SK-N-SH (cell line): ENCODE results near the gene CAMK2N2. TPM values are rescaled to one million over a fixed set of nuclear protein-coding genes. Genes with fewer than 3 reads are reported as not detected.

Experiments
- CTCF ChIA-PET: fragments of 300-600, 350-600 bp; formaldehyde crosslinking; extraction: SDS; loops from one replicate; lab custom pipeline; 2021; lab: Yijun Ruan, JAX
- POLR2A ChIA-PET: fragments of 350-600 bp; sonication (Branson Sonifier 250); formaldehyde crosslinking; extraction: SDS; loops from one replicate; lab custom pipeline; 2020; ENCODE audit warnings: antibody characterized with exemption, inconsistent platforms; lab: Yijun Ruan, JAX
- DNase-seq: peaks from one replicate; pipeline ENCODE4 v3.0.0; 2012
- H2AFZ ChIP-seq: fragments of 200-600 bp; sonication (generic); 2 replicates; pipeline ENCODE4 v1.8.1; 2016; ENCODE audit warnings: antibody characterized with exemption, mild to moderate bottlenecking, low read depth
- H3F3A ChIP-seq: fragments of 200-600 bp; sonication (generic); replicated peaks from 2 replicates; pipeline ENCODE3; 2016; ENCODE audit warnings: antibody characterized with exemption, mild to moderate bottlenecking; ENCODE audit not compliant: insufficient read depth
- H3K27ac ChIP-seq, 2 experiments: fragments of 200-500 bp in 1 of 2; fragments of 200-600 bp in 1 of 2; sonication (Bioruptor generic) in 1 of 2; sonication (generic), shearing (Covaris generic) in 1 of 2; 2 replicates each; pipeline versions ENCODE4 v1.5.1 to v1.6.1; 2014 to 2016; ENCODE audit warnings: low read depth in 2 of 2, inconsistent platforms in 1 of 2, low read length in 1 of 2, mild to moderate bottlenecking in 1 of 2, mixed read lengths in 1 of 2
- H3K27me3 ChIP-seq: fragments of 200-600 bp; sonication (generic), shearing (Covaris generic); 2 replicates; pipeline ENCODE4 v1.6.1; 2016; ENCODE audit warnings: mixed run types; ENCODE audit not compliant: insufficient read depth
- H3K36me3 ChIP-seq, 2 experiments: fragments of 200-500 bp in 1 of 2; fragments of 200-600 bp in 1 of 2; sonication (Bioruptor generic) in 1 of 2; sonication (generic) in 1 of 2; replicated peaks in 1 of 2; 2 replicates each; pipeline versions ENCODE3 to v1.5.1; 2014 to 2016; ENCODE audit warnings: low read length in 1 of 2, mild to moderate bottlenecking in 1 of 2; ENCODE audit not compliant: insufficient read depth in 2 of 2, control insufficient read depth in 1 of 2
- H3K4me1 ChIP-seq, 2 experiments: fragments of 200-500 bp in 1 of 2; fragments of 200-600 bp in 1 of 2; sonication (Bioruptor generic) in 1 of 2; sonication (generic), shearing (Covaris generic) in 1 of 2; 2 replicates each; pipeline versions ENCODE4 v1.5.1 to v1.6.1; 2014 to 2016; ENCODE audit warnings: low read depth in 1 of 2, low read length in 1 of 2, mixed run types in 1 of 2; ENCODE audit not compliant: insufficient read depth in 2 of 2, control insufficient read depth in 1 of 2
- H3K4me2 ChIP-seq: fragments of 200-600 bp; sonication (generic), shearing (Covaris generic); 2 replicates; pipeline ENCODE4 v1.6.1; 2017; ENCODE audit warnings: mixed run types
- H3K4me3 ChIP-seq, 2 experiments: fragments of 200-500 bp in 1 of 2; fragments of 200-600 bp in 1 of 2; sonication (Bioruptor generic) in 1 of 2; sonication (generic), shearing (Covaris generic) in 1 of 2; 2 replicates each; pipeline versions ENCODE4 v1.5.1 to v1.8.1; 2014 to 2016; ENCODE audit warnings: low read depth in 2 of 2, inconsistent platforms in 1 of 2, low read length in 1 of 2, mild to moderate bottlenecking in 1 of 2, mixed read lengths in 1 of 2, moderate library complexity in 1 of 2
- H3K79me2 ChIP-seq: fragments of 200-600 bp; sonication (generic); 2 replicates; pipeline ENCODE4 v1.8.1; 2017; ENCODE audit warnings: mild to moderate bottlenecking; ENCODE audit not compliant: insufficient read depth
- H3K9ac ChIP-seq: fragments of 200-600 bp; sonication (generic); 2 replicates; pipeline ENCODE4 v1.6.1; 2017; ENCODE audit warnings: mixed run types
- H3K9me2 ChIP-seq: fragments of 200-600 bp; sonication (generic); 2 replicates; pipeline ENCODE4 v1.6.1; 2017; ENCODE audit warnings: mixed run types
- H3K9me3 ChIP-seq: fragments of 200-600 bp; sonication (generic); 2 replicates; pipeline ENCODE4 v1.6.1; 2017; ENCODE audit warnings: mixed run types, mild to moderate bottlenecking, moderate library complexity
- H4K20me1 ChIP-seq: fragments of 200-600 bp; sonication (generic); 2 replicates; pipeline ENCODE4 v1.6.1; 2017; ENCODE audit warnings: mild to moderate bottlenecking, mixed run types; ENCODE audit not compliant: insufficient read depth
- CHD2 ChIP-seq: fragments of 150-350 bp; IDR thresholded peaks from 2 replicates; pipeline ENCODE4 v1.6.1; 2018; ENCODE audit warnings: low read length; ENCODE audit not compliant: partially characterized antibody
- ELF1 ChIP-seq: IDR thresholded peaks from 2 replicates; pipeline ENCODE4 v1.4.0; 2012
- EZH2phosphoT487 ChIP-seq: fragments of 200-600 bp; sonication (generic); IDR thresholded peaks from 2 replicates; pipeline ENCODE4 v1.6.1; 2017; ENCODE audit warnings: low read depth, mixed run types, mild to moderate bottlenecking, antibody characterized with exemption, moderate library complexity, borderline replicate concordance
- GATA2 ChIP-seq: sonication (generic); formaldehyde crosslinking; IDR thresholded peaks from 2 replicates; pipeline ENCODE4 v1.5.0; 2020; ENCODE audit warnings: mild to moderate bottlenecking, missing genetic modification reagents
- JUND ChIP-seq: IDR thresholded peaks from 2 replicates; pipeline ENCODE4 v1.4.0; 2012
- MEF2A ChIP-seq: IDR thresholded peaks from 2 replicates; pipeline ENCODE4 v1.4.0; 2012; ENCODE audit warnings: low read depth, borderline replicate concordance
- MXI1 ChIP-seq: IDR thresholded peaks from 2 replicates; pipeline ENCODE4 v1.6.1; 2012; ENCODE audit warnings: mild to moderate bottlenecking, low read depth, low read length, improper control_type of control experiment
- NFIC ChIP-seq: IDR thresholded peaks from 2 replicates; pipeline ENCODE4 v1.4.0; 2012; ENCODE audit warnings: borderline replicate concordance
- NRF1 ChIP-seq: IDR thresholded peaks from 2 replicates; pipeline ENCODE4 v1.6.1; 2012; ENCODE audit warnings: low read depth, mild to moderate bottlenecking, low read length
- RCOR1 ChIP-seq: fragments of 150-350 bp; IDR thresholded peaks from 2 replicates; pipeline ENCODE4 v1.6.1; 2017; ENCODE audit warnings: antibody characterized with exemption, low read length
- RFX5 ChIP-seq: IDR thresholded peaks from 2 replicates; pipeline ENCODE4 v1.6.1; 2012; ENCODE audit warnings: mild to moderate bottlenecking, improper control_type of control experiment, low read length
- RXRA ChIP-seq: IDR thresholded peaks from 2 replicates; pipeline ENCODE4 v1.4.0; 2012; ENCODE audit warnings: low read depth, mild to moderate bottlenecking, borderline replicate concordance
- SMC3 ChIP-seq: IDR thresholded peaks from 2 replicates; pipeline ENCODE4 v1.6.1; 2012; ENCODE audit warnings: low read depth, low read length, improper control_type of control experiment
- TEAD4 ChIP-seq: IDR thresholded peaks from 2 replicates; pipeline ENCODE4 v1.4.0; 2012; ENCODE audit warnings: mild to moderate bottlenecking, borderline replicate concordance; ENCODE audit not compliant: insufficient read depth
- WGBS: methylation state at CpG from one replicate; pipeline ENCODE4 v1.1.6; 2017; ENCODE audit warnings: low lambda C conversion rate; 5-methylcytosine and 5-hydroxymethylcytosine counted together
- polyA plus RNA-seq, 3 experiments: library from polyadenylated mRNA; depleted of rRNA; stranded (reverse); fragments of >200 nt; gene quantifications; 2 replicates each; pipeline ENCODE4 v1.2.3, GENCODE V29; 2012
- TF ChIP-seq, protein P1 (sequence below): IDR thresholded peaks from 2 replicates; pipeline ENCODE4 v1.4.0; 2012; ENCODE audit warnings: low read depth
- TF ChIP-seq, protein P2 (sequence below): IDR thresholded peaks from 2 replicates; pipeline ENCODE4 v1.4.0; 2012; ENCODE audit warnings: low read depth, borderline replicate concordance
- TF ChIP-seq, protein P3 (sequence below): fragments of 150-350 bp; IDR thresholded peaks from 2 replicates; pipeline ENCODE4 v1.6.1; 2017; ENCODE audit warnings: antibody characterized with exemption, low read length, low read depth, borderline replicate concordance
- TF ChIP-seq, protein P4 (sequence below): fragments of 200-600 bp; sonication (generic); IDR thresholded peaks from 2 replicates; pipeline ENCODE4 v1.6.1; 2017; ENCODE audit warnings: antibody characterized with exemption, mild to moderate bottlenecking, moderate library complexity
- TF ChIP-seq, protein P5 (sequence below): IDR thresholded peaks from 2 replicates; pipeline ENCODE4 v1.4.0; 2012; ENCODE audit warnings: low read depth, borderline replicate concordance
- TF ChIP-seq, protein P6 (sequence below): IDR thresholded peaks from 2 replicates; pipeline ENCODE4; 2012

Gene CAMK2N2
- polyA plus RNA-seq, 1 of the 3 experiments (the other 2 are of a cell fraction) = 2.2 TPM

DNA sequence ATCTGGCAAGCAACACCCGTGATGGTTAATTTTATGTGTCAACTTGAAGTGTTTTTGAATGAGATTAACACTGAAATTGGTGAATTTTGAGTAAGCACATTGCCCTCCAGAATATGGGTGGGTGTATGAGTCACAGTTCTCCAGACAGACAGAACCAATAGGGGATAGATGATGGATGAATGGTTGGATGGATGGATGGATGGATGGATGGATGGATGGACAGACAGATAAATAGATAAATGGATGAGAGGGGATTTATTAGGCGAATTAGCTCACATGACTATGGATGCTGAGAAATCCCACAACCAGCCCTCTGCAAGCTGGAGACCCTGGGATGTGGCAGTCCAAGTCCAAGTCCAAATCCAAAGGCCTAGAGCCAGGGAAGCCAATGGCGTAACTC lies 37.4 kb downstream of the CAMK2N2 start:
- no peak overlapping the region for H2AFZ ChIP-seq
- WGBS = 56% methylated on average over 3 of the region's 3 CpGs
- CTCF ChIA-PET = interaction anchor here (1.3 kb wide), 1 partner anchor 26 kb away, joined by 3 read pairs; the partner anchor contains the start of gene EEF1AKMT4
- no peak overlapping the region for H3K27ac ChIP-seq
- peaks cover 0 to 3% of the 10 kb centered on the region in 2 experiments; a peak in 1 of 4 replicates for H3K4me1 ChIP-seq
- no peak overlapping the region for H3K4me2 ChIP-seq
- no peaks in the 10 kb centered on the region for H3F3A ChIP-seq
- H3K9ac ChIP-seq = no peak overlapping the region
- H3K9me2 ChIP-seq = no peaks in the 10 kb centered on the region
- H3K79me2 ChIP-seq = no peaks in the 10 kb centered on the region
- no peaks in the 10 kb centered on the region for H3K9me3 ChIP-seq
- H3K36me3 ChIP-seq = no peaks in the 10 kb centered on the region
- no peak overlapping the region for H3K4me3 ChIP-seq
- POLR2A ChIA-PET = no interaction called here
- TF ChIP-seq EZH2phosphoT487 = no peak
- no peak for TF ChIP-seq JUND
- no peak for TF ChIP-seq RCOR1
- TF ChIP-seq, protein P1, sequence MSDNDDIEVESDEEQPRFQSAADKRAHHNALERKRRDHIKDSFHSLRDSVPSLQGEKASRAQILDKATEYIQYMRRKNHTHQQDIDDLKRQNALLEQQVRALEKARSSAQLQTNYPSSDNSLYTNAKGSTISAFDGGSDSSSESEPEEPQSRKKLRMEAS = no peak
- no peak for TF ChIP-seq GATA2 (CRISPR knock-in tag)
- TF ChIP-seq, protein P2, sequence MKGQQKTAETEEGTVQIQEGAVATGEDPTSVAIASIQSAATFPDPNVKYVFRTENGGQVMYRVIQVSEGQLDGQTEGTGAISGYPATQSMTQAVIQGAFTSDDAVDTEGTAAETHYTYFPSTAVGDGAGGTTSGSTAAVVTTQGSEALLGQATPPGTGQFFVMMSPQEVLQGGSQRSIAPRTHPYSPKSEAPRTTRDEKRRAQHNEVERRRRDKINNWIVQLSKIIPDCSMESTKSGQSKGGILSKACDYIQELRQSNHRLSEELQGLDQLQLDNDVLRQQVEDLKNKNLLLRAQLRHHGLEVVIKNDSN = no peak
- no peak for TF ChIP-seq MXI1
- TF ChIP-seq SMC3 = no peak
- TF ChIP-seq TEAD4 = no peak
- TF ChIP-seq, protein P3, sequence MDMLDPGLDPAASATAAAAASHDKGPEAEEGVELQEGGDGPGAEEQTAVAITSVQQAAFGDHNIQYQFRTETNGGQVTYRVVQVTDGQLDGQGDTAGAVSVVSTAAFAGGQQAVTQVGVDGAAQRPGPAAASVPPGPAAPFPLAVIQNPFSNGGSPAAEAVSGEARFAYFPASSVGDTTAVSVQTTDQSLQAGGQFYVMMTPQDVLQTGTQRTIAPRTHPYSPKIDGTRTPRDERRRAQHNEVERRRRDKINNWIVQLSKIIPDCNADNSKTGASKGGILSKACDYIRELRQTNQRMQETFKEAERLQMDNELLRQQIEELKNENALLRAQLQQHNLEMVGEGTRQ = no peak
- TF ChIP-seq ELF1 = no peak
- TF ChIP-seq NRF1 = no peak
- DNase-seq = no peak
- H4K20me1 ChIP-seq = no peaks in the 10 kb centered on the region
- H3K27me3 ChIP-seq = no peaks in the 10 kb centered on the region; the same call in 1 of the 2 replicates

DNA sequence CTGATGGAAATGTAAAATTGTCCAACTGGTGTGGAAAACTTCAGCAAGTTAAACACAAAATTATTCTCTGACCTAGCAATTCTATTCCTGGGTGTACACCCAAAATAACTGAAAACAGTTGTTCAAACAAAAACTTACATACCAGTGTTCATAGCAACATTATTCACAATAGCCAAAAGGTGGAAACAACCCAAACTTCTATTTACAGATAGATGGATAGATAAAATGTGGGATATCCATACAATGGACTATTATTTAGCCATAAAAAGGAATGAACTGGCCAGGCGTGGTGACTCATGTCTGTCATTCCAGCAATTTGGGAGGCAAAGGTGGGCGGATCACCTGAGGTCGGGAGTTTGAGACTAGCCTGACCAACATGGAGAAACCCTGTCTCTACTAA lies 38.8 kb downstream of the CAMK2N2 start:
- Histone ChIP-seq H3K9me2 (no peaks in the 10 kb centered on the region), H3K9me3 (no peaks in the 10 kb centered on the region), H2AFZ (no peak overlapping the region), H3K9ac (no peak overlapping the region), H3K27ac (no peak overlapping the region), H3K4me3 (no peak overlapping the region), H3K79me2 (no peaks in the 10 kb centered on the region), H3K36me3 (no peaks in the 10 kb centered on the region), H4K20me1 (no peaks in the 10 kb centered on the region), H3F3A (no peaks in the 10 kb centered on the region), H3K4me2 (no peak overlapping the region), H3K27me3 (no peaks in the 10 kb centered on the region; the same call in 1 of the 2 replicates), H3K4me1 (no peaks in the 10 kb centered on the region)
- 55% methylated on average over 3 of the region's 3 CpGs for WGBS
- ChIA-PET CTCF (no interaction called here), POLR2A (no interaction called here)
- DNase-seq = no peak
- no peak for TF ChIP-seq NRF1
- no peak for TF ChIP-seq CHD2
- no peak for TF ChIP-seq MXI1
- TF ChIP-seq, protein P1 = no peak
- TF ChIP-seq RXRA = no peak
- no peak for TF ChIP-seq TEAD4
- TF ChIP-seq, protein P4, sequence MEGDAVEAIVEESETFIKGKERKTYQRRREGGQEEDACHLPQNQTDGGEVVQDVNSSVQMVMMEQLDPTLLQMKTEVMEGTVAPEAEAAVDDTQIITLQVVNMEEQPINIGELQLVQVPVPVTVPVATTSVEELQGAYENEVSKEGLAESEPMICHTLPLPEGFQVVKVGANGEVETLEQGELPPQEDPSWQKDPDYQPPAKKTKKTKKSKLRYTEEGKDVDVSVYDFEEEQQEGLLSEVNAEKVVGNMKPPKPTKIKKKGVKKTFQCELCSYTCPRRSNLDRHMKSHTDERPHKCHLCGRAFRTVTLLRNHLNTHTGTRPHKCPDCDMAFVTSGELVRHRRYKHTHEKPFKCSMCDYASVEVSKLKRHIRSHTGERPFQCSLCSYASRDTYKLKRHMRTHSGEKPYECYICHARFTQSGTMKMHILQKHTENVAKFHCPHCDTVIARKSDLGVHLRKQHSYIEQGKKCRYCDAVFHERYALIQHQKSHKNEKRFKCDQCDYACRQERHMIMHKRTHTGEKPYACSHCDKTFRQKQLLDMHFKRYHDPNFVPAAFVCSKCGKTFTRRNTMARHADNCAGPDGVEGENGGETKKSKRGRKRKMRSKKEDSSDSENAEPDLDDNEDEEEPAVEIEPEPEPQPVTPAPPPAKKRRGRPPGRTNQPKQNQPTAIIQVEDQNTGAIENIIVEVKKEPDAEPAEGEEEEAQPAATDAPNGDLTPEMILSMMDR = no peak
- no peak for TF ChIP-seq RFX5
- no peak for TF ChIP-seq JUND
- no peak for TF ChIP-seq MEF2A
- TF ChIP-seq, protein P5, sequence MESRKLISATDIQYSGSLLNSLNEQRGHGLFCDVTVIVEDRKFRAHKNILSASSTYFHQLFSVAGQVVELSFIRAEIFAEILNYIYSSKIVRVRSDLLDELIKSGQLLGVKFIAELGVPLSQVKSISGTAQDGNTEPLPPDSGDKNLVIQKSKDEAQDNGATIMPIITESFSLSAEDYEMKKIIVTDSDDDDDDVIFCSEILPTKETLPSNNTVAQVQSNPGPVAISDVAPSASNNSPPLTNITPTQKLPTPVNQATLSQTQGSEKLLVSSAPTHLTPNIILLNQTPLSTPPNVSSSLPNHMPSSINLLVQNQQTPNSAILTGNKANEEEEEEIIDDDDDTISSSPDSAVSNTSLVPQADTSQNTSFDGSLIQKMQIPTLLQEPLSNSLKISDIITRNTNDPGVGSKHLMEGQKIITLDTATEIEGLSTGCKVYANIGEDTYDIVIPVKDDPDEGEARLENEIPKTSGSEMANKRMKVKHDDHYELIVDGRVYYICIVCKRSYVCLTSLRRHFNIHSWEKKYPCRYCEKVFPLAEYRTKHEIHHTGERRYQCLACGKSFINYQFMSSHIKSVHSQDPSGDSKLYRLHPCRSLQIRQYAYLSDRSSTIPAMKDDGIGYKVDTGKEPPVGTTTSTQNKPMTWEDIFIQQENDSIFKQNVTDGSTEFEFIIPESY = no peak
- TF ChIP-seq, protein P6, sequence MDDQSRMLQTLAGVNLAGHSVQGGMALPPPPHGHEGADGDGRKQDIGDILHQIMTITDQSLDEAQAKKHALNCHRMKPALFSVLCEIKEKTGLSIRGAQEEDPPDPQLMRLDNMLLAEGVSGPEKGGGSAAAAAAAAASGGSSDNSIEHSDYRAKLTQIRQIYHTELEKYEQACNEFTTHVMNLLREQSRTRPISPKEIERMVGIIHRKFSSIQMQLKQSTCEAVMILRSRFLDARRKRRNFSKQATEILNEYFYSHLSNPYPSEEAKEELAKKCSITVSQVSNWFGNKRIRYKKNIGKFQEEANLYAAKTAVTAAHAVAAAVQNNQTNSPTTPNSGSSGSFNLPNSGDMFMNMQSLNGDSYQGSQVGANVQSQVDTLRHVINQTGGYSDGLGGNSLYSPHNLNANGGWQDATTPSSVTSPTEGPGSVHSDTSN = no peak
- no peak for TF ChIP-seq NFIC
- TF ChIP-seq, protein P2 = no peak
